Left colon (tissue), 2 donors: ENCODE measurements around the gene MYCBP. TPM values are rescaled to one million over a fixed set of nuclear protein-coding genes. Genes with fewer than 3 reads are reported as not detected.
"Not testable (repeated sequence)": the region's sequence is repeated elsewhere in the genome, so short reads cannot be mapped to it uniquely, and the experiment has no call there.

Source experiments
- ATAC-seq: fragments of 200-7000 bp; cut with Tn5 transposase; one replicate; pipeline ENCODE4 v1.9.1; 2020; ENCODE audit warnings: mild to moderate bottlenecking, moderate library complexity
- DNase-seq, 2 donors: peaks; one replicate each; pipeline ENCODE4 v3.0.0-alpha.2; 2020
- intact Hi-C, 2 donors: fragments of 100-400 bp; cut with DNase I in 1 of 2; cut with micrococcal nuclease in 1 of 2; formaldehyde crosslinking; loops; one replicate each; pipeline versions ENCODE4 v1.11.2 to v1.14.0; 2022; cut with DNase I, micrococcal nuclease
- long read RNA-seq: library from polyadenylated mRNA; unstranded; transcript quantifications from one replicate; pipeline ENCODE4 v2.0.0, GENCODE V29; 2021
- total RNA-seq, 2 donors: library from RNA; stranded (reverse); fragmentation: NEBNext Ultra II Directional; extraction: Animal tissue kit (Norgen Biotek cat#: 25700); gene quantifications; one replicate each; pipeline ENCODE4 v1.2.1, GENCODE V29; 2021
- donor health status: DM: no; HTN: no; CAD: no.
- donor health status: DM: yes; HTN: yes; CAD: no.

Gene MYCBP, protein sequence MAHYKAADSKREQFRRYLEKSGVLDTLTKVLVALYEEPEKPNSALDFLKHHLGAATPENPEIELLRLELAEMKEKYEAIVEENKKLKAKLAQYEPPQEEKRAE
- total RNA-seq, result 10 to 100 TPM; 32.7 to 39.3 TPM
- long read RNA-seq, transcript MYCBP-201 (5 exons, 2,818 nt), result major isoform, 38 of 41 reads
- long read RNA-seq, partial matches to known transcripts, result 1 of 41 reads
- long read RNA-seq, other reads (novel, unspliced or antisense), result 2 of 41 reads

DNA sequence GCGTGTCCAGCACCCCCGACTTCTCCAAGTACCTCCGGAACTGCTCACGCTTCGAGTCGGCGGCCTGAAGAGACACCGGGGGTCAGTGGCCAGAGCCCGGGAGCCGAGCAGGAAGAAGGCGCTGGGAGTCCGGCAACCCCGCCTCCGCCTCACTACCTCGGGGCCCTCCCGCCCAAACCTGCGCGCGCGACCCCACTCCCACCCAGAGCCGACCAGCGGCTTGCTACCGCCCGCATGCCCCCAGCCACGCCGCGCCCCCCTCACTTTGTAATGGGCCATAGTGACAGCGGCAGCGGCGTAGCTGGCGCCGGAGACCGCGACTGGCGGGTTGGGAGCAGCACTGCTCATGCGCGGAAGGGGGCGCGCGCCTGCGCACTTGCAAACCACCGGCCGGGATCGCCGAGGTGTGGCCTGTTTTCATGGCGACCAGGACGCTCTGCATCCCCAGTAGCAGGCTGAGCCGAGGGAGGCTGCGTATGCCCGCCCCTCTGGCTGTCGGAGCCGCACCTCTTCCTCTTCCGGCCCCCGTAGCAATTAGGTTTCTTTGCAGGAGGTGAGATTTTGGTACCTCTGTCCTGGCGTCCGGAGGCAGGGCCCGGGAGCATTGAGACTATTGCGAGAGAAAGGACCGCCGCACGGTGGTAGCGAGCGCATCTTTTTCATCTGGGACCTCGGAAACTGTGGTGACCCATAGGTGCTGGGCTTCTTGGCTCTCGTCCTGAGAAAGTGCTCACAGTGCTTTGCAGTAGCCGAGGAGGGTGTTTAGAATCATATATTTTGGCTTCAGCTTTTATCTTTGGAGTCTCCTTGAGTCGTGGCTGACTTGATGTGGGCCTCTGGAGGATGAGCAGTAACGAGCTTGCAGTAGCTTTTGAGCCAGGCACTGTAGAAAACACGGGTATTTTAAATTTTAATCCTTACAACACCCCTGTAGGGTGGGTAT, at the start of gene MYCBP:
Gene MYCBP, minus strand, starts transcription at position 322 of the 943 bp plus-strand sequence. Its CDS starts 43 bp downstream, at position 279.
- peak; percentile 94 to 96 for DNase-seq
- intact Hi-C loops, result no loop called here
- ATAC-seq, result peak; percentile 97

DNA sequence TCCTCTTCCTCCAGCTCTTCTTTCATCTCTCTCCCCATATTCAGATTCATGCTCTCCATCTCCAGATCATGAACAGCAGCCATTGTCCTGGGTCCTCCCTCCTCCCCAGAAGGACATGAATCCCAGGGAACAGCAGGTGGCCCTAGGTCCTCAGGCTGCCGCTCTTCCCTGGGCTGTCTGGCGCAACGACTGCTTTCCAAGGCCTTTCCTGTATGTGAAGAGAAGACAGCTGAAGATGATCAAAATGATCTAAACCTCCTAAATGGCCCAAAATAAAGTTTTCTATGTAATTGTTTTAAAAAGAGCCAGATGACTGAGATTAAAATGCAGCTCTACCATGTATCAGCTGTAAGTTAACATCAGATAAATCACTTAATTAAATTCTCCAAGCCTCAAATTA, 46.0 kb upstream of the MYCBP start:
- ATAC-seq (no peak), DNase-seq (no peak)

DNA sequence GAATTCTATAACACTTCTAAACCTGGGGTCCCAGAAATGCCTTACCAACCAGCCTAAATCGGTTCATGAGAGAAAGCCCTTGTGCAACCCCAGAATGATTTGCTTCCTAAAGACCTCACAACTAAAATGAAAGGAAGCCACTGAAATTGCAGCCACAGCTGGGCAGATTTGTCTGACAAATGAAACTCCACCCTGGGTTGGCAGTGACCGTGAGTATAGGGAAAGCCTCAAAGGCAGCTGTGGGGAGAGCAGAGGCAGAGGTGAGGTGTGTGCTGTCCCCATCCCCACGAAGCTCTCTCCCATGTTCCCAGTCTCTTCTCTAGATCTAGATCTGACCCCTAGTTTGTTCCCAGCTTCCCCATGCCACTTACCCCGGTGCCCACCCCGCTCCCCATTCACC, 45.4 kb upstream of the MYCBP start:
- intact Hi-C loops, result no loop called here
- no peak for DNase-seq
- ATAC-seq, result no peak

More for the DNA sequence above, 46.0 kb upstream of the MYCBP start:
- intact Hi-C loops, result no loop called here

DNA sequence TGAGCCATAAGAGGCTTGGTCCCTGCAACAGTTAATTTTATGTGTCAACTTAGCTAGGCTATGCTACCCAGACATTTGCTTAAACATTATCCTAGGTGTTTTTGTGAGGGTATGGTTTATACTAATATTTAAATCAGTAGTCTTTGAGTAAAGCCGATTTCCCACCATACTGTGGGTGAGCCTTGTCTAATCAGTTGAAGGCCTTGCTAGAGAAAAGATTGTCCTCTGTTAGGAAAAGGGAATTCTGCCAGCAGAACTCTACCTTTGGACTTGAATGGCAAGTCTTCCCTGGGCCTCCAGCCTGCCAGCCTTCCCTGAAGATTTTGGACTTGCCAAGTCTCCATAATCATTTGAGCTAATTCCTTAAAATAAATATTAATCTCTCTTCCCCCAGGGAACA, 44.6 kb upstream of the MYCBP start:
- ATAC-seq (no peak), DNase-seq (no peak)
- intact Hi-C loops, result no loop called here

DNA sequence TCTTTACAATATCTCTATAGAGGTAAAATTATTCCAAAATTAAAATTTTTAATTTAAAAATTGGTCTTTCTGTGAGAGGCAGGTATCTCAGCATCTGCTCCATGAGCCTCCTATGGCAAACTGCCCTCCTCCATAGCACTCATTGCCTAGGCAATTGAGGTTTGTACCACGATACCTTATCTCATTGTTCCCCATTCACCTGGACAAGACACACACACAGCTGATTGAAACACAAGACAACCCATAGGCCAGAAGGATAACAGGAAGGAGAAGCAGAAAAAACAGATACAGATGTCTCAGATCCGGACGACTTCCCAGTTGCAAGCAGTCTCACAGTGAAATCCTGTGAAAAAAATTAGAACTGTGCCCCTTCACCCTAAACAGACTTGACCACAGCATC, 44.2 kb upstream of the MYCBP start:
- intact Hi-C loops, result no loop called here
- no peak for DNase-seq
- ATAC-seq, result no peak

DNA sequence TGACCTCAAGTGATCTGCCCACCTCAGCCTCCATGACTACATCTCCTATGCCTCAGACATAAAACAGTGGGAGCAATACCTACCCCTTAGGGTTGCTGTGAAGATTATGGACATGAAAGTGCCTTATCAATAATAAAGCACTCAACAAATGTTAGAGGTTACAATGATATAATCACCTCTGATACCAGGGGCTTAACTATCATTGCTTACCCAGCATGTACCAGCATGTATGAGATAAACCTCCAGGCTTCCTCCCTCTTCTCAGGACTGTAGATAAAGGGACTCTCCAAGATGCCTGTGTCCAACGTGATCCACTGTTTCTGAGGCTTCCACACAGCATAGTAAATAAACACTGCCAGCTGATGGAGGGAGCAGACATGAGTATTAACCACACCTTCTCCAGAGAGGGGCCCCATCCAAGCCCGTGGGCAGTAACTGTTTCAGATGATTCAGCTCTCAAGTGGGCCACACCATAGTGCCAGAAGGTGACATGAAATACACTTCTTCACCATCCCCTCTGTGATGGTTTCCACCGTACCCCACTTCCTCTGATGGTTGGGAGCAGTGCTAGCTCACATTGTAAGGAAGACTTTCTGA, 42.3 kb upstream of the MYCBP start:
- DNase-seq (no peak), ATAC-seq (no peak)
- intact Hi-C loops, result no loop called here

DNA sequence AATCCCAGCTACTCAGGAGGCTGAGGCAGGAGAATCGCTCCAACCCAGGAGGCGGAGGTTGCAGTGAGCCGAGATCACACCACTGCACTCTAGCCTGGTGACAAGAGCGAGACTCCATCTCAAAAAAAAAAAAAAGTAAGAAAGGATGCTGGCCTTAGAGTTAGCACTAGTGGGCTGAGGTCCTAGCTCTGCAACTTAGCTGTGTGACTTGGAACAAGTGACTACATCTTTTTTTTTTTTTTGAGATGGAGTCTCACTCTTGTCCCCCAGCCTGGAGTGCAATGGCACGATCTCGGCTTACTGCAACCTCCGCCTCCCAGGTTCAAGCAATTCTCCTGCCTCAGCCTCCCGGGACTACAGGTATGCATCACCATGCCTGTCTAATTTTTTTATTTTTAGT, 41.8 kb upstream of the MYCBP start:
- DNase-seq, ATAC-seq, intact Hi-C loops: not testable (repeated sequence)

DNA sequence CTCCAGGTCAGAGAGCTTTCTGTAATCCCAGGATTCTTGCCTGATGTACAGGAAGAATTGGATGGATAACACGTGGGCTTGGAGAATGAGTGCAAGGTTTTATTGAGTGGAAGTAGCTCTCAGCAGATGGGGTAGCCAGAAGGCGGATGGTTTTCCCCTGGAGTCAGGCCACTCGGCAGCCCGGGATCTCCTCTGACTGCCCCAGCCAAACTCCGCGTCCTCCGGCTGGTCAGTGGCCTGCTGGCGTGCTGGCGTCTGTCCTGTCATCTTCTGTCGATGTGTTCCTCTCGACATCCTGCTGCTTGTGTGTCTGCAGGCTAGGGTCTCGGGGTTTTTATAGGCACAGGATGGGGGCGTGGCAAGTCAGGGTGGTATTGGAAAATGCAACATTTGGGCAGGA, 35.7 kb upstream of the MYCBP start:
- ATAC-seq (no peak), DNase-seq (no peak)
- intact Hi-C loops, result no loop called here

DNA sequence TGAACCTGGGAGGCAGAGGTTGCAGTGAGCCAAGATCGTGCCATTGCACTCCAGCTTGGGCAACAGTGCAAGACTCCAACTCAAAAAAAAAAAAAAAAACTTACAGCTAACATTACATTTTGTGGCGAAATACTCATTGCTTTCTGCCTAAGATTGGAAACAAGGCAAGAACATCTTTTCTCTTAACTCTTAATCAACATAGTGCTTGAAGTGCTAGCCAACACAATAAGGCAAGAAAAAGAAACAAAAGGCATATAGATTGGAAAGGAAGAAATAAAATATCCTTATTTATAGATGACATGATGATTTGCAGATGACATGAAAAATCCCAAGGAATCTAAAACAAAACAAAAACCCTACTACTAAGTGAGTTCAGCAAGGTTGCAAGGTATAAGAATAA, 32.8 kb upstream of the MYCBP start:
- ATAC-seq (no peak), DNase-seq (no peak)
- intact Hi-C loops, result no loop called here

DNA sequence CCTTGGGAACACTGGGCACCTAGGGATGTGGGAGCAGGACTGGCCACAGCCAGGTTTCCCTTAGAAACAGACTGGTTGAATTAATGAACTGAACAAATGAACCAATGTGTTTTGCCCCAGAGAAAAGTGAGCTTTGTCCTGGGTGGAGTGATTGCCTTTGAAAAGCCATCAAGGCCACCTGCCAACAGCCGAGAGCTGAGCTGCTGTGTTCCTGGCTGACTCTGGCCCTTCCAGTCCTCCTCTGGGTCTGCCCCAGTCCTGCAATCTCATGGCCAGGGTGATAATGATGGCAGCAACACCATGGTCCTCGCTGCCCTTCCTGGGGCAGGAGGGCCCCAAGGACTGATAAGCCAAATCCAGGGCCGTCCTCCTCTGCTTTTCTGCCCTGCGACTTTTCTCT, 26.4 kb upstream of the MYCBP start:
- DNase-seq, result peak in 1 of 2 donors; percentile 16
- peak; percentile 89 for ATAC-seq
- intact Hi-C loops, result no loop called here

DNA sequence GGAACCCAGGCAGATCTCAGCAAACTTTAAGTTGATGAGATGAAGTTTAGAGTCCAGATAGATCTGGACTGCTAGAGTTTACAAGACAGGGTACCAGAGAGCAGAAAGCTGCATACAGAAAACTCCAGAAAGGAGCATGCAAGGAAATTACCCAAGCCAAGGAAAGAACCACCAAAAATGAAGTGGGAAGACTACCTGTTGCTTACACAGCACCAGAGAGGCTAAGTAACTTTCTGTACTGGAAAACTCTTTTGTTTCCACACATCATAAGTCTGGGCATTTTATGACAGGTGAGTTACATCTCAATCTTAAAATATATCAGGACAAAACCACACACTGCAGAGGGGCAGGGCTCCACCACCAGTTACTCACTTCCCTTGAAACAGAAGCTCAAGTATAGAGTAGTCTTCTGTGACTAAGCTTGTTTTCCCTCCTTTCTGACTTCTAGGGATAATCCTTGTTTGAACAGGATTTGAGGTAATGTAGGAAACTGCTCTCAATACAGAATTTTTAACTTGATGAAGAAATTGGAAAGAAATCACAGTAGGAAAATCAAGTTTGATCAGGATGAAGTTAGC, 25.6 kb upstream of the MYCBP start:
- no peak for DNase-seq
- intact Hi-C loops, result no loop called here
- no peak for ATAC-seq

DNA sequence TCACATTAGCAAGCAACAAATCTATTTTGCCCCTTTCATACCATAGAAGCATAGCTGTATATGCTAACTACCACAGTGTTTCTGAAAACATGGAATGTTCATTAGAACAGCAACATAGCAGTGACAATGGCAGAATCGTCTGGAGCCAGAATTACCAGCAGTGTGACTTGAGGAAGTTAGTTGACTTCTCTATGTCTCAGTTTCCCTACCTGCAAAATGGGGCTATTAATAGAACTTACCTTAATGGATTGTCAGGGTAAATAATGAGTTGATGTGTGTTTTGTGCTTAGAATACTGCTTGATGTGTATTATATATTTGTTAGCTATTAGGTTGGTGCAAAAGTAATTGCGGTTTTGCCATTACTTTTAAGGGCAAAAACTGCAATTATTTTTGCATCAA, 23.0 kb upstream of the MYCBP start:
- DNase-seq (no peak), ATAC-seq (no peak)
- intact Hi-C loops, result no loop called here

DNA sequence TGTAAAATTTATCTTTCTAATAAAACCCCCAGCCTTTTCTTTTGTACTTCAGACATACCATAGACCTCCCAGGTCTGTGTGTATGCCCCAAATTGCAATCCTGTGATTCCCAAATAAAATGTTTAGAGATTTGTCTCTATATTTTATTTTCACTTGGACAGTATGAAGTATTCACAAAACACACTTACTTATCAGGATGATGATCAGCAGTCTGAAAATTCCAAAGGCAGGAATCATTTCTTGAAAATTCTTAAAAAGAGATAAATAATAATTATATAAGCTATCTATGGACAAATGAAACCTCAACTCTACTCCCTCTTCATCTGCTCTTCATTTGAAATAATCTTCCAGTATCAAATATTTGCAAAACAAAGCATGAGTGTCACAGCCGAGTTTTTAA, 19.8 kb upstream of the MYCBP start:
- intact Hi-C loops, result no loop called here
- ATAC-seq (no peak), DNase-seq (no peak)

DNA sequence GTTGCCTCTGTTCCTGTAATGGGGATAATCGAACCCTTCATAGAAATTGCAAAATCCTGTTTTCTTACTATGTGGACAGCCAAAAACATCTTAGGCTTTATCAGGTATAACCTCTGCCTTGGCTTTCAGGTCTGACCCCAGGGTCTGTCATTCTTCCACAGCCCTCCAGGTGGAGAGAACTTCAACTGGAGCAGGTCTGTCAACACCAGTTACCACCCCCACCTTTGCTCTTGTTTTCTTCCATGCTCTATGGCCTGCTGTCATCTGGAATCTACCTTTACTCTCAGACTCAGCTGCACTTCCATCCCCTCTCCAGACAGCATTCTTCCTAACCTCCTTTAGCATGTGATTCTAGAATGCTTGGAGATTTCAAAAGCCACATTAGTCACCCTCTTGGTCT, 18.6 kb upstream of the MYCBP start:
- intact Hi-C loops, result no loop called here
- DNase-seq, result no peak
- no peak for ATAC-seq

DNA sequence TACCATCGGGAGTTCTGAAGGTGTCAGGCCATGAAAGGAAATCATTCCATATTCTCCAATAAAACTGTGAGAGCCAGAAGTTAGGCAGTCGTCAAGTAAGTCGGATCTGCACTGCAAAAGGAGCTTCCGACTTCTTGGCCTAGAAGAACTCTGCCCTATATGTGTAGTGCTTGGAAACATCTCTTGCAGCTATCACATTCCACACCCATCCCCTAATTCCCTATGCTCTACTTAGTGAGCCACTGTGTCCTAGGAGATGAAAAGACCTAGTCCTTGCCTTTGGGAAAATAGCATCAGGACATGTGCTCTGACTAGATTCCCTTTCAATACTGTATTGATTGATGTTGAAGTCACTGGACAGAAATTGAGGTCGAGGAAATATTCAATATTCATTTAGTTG, 16.4 kb upstream of the MYCBP start:
- intact Hi-C loops, result no loop called here
- ATAC-seq (no peak), DNase-seq (no peak)

DNA sequence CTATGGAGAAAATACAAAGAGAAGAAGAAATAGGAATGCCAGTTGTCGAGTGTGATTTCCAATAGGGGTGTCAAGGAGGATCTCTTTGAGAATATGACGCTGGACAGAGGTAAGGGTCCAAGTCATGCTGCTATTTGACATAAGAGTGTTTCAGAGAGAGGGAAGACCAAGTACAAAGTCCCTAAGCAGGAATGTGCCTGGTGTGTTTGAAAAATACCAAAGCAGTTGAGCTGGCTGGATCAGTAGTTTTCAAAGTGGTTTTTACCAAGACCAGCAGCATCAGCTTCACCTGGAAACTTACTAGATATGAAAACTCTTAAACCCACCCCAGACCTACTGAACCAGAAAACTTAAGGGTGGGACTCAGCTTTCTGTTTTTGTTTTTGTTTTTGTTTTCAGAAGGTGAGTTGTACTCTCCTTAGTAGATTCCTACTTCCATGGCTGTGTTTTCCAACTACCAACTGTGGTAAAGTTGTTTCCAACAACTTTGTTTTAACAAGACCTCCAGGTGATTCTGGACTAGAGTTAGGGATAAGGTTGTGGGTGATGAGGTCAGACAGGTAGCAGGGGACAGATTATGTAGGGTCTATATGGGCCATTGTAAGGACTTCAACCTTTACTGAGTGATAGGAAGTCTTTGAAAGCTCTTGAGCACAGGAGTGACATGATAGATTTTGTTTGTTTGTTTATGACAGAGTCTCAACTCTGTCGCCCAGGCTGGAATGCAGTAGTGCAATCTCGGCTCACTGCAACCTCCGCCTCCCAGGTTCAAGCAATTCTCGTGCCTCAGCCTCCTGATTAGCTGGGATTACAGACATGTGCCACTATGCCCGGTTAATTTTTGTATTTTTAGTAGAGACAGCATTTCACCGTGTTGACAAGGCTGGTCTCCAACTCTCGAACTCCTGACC, 15.5 kb upstream of the MYCBP start:
- ATAC-seq (no peak), DNase-seq (no peak)
- intact Hi-C loops, result no loop called here

DNA sequence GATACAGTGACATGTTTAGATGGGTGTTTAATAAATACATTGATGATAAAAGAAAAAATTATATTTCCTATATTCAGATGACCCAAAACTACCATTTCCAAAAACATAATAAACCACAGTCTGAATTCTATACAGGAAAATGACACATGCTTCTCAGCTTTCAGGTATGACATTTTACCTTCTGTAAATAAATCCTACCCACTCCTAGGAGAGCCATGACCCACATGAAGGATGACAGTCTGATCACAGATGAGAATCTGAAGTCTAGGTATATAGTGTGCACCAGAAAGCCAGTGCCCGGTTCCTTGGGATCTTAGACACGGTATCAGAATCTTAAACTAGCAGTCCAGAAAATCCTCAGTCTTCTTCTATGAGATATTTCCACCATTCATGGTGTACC, 11.9 kb upstream of the MYCBP start:
- ATAC-seq (no peak), DNase-seq (no peak)
- intact Hi-C loops, result no loop called here

DNA sequence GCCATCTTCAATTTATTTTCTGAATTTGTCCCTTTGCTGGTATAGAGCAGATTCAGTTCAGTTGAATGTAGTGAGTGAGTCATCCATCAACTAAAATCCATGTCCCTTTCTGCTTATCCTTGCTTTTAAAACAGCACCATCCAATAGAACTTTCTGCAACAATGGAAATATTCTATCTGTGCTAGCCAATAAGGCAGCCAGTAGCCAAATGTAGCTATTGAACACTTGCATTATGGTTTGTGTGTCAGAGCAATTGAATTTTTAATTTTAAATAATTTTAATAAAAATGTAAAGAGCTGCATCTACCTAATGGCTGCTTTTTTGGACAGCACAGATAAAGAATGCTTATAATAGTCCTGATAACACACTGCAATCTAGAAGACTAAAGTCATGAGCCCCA, 8.3 kb upstream of the MYCBP start, which contains the start of gene GJA9:
Gene GJA9, minus strand, starts transcription at position 101 of the 400 bp plus-strand sequence. CDS start 5,489 bp downstream, outside the sequence.
- intact Hi-C loops, result no loop called here
- DNase-seq (no peak), ATAC-seq (no peak)

DNA sequence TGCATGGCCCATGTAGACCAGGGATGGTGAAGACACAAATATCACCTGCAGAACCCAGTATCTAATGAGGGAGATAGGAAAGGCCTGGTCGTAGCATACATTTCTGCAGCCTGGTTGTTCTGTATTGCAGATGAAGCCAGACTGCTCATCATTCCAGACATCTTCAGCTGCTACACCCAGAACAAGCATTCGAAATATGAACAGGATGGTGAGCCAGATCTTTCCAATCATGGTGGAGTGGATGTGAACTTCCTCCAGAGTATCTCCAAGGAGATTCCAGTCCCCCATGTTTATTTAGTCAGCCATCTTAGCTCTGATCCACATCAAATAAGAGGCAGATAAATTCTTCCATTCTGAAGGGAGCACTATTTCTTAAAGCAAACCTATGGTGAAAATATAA, 2.7 kb upstream of the MYCBP start:
- intact Hi-C loops, result no loop called here
- ATAC-seq (no peak), DNase-seq (no peak)
